OCI-LY1 (cell line): ENCODE data around the gene NDUFAF3.
A peak's percentile ranks its signal among the peaks of the same experiment; 100 is the strongest.
"Not testable (repeated sequence)": the region's sequence is repeated elsewhere in the genome, so short reads cannot be mapped to it uniquely, and the experiment has no call there.

Experiments
- H2AFZ ChIP-seq: fragments of 200-600 bp; sonication (generic), shearing (Covaris generic); 2 replicates; pipeline ENCODE4 v1.6.0; 2014; ENCODE audit warnings: antibody characterized with exemption, mild to moderate bottlenecking, low read length
- H3F3A ChIP-seq: fragments of 200-600 bp; sonication (generic), shearing (Covaris generic); 2 replicates; pipeline ENCODE4 v1.6.0; 2014; ENCODE audit warnings: mild to moderate bottlenecking, antibody characterized with exemption, low read length, moderate library complexity; ENCODE audit not compliant: insufficient read depth
- H3K27ac ChIP-seq: fragments of 200-600 bp; sonication (generic); 2 replicates; pipeline ENCODE4 v1.5.1; 2014; ENCODE audit warnings: low read length, mixed run types, mild to moderate bottlenecking, low read depth; ENCODE audit not compliant: poor library complexity, severe bottlenecking
- H3K27me3 ChIP-seq: fragments of 200-600 bp; sonication (generic); 2 replicates; pipeline ENCODE4 v1.6.0; 2014; ENCODE audit warnings: antibody characterized with exemption, mild to moderate bottlenecking, low read length, moderate library complexity; ENCODE audit not compliant: insufficient read depth
- H3K36me3 ChIP-seq: fragments of 200-600 bp; sonication (generic); 2 replicates; pipeline ENCODE4 v1.6.1; 2014; ENCODE audit warnings: mild to moderate bottlenecking, antibody characterized with exemption, low read length, moderate library complexity, mixed read lengths; ENCODE audit not compliant: insufficient read depth
- H3K4me1 ChIP-seq: fragments of 200-600 bp; sonication (generic); 2 replicates; pipeline ENCODE4 v1.5.1; 2014; ENCODE audit warnings: mild to moderate bottlenecking, low read length, moderate library complexity; ENCODE audit not compliant: insufficient read depth, severe bottlenecking
- H3K4me2 ChIP-seq: fragments of 200-600 bp; sonication (generic), shearing (Covaris generic); 2 replicates; pipeline ENCODE4 v1.6.1; 2014; ENCODE audit warnings: low read length
- H3K4me3 ChIP-seq: fragments of 200-600 bp; sonication (generic); 2 replicates; pipeline ENCODE4 v1.5.1; 2014; ENCODE audit warnings: low read length, low read depth, mild to moderate bottlenecking, mixed read lengths; ENCODE audit not compliant: poor library complexity, severe bottlenecking
- H3K79me2 ChIP-seq: fragments of 200-600 bp; shearing (Covaris generic); 2 replicates; pipeline ENCODE4 v1.6.1; 2016; ENCODE audit warnings: mixed run types, low read length, mixed read lengths; ENCODE audit not compliant: insufficient read depth
- H3K9ac ChIP-seq: fragments of 200-600 bp; sonication (generic), shearing (Covaris generic); 2 replicates; pipeline ENCODE4 v1.6.1; 2014; ENCODE audit warnings: mild to moderate bottlenecking, low read length, mixed read lengths
- H3K9me2 ChIP-seq: fragments of 200-600 bp; sonication (generic), shearing (Covaris generic); 2 replicates; pipeline ENCODE4 v1.6.1; 2014; ENCODE audit warnings: low read depth, mild to moderate bottlenecking, low read length, mixed read lengths
- H3K9me3 ChIP-seq: fragments of 200-600 bp; shearing (Covaris generic); 2 replicates; pipeline ENCODE4 v1.6.1; 2014; ENCODE audit warnings: low read length, mixed read lengths
- H4K20me1 ChIP-seq: fragments of 200-600 bp; sonication (generic), shearing (Covaris generic); 2 replicates; pipeline ENCODE4 v1.6.0; 2016; ENCODE audit warnings: mild to moderate bottlenecking, low read length; ENCODE audit not compliant: insufficient read depth
- CTCF ChIP-seq: fragments of 200-600 bp; sonication (generic), shearing (Covaris generic); IDR thresholded peaks from 2 replicates; pipeline ENCODE4 v1.5.1; 2017; ENCODE audit warnings: mild to moderate bottlenecking, antibody characterized with exemption, low read length, moderate library complexity, mixed read lengths
- EZH2 ChIP-seq: fragments of 200-600 bp; sonication (generic), shearing (Covaris generic); IDR thresholded peaks from 2 replicates; pipeline ENCODE4 v1.8.0; 2017; ENCODE audit warnings: borderline replicate concordance, mixed run types, mild to moderate bottlenecking, antibody characterized with exemption, low read length, moderate library complexity, mixed read lengths

Gene NDUFAF3

GRCh38 chr3:49007771-49008528 is 14.0 kb upstream of the NDUFAF3 start:
- Histone ChIP-seq H3K4me3 (peak overlapping the region; percentile 75), H3K9me2 (no peaks in the 10 kb centered on the region), H3K27me3 (no peaks in the 10 kb centered on the region), H3K4me1 (peaks cover 17% of the 10 kb centered on the region), H3K9ac (peak overlapping the region; percentile 91), H4K20me1 (no peaks in the 10 kb centered on the region), H2AFZ (no peak overlapping the region), H3F3A (no peaks in the 10 kb centered on the region), H3K79me2 (no peaks in the 10 kb centered on the region), H3K9me3 (no peaks in the 10 kb centered on the region), H3K36me3 (peaks cover 15% of the 10 kb centered on the region; the same call in 1 of the 2 replicates), H3K27ac (peak overlapping the region; percentile 75), H3K4me2 (peak overlapping the region; percentile 77)
- no peak for TF ChIP-seq CTCF
- no peak for TF ChIP-seq EZH2

- not testable (repeated sequence) for H3K79me2 ChIP-seq, H4K20me1 ChIP-seq, H2AFZ ChIP-seq, H3K9me3 ChIP-seq, H3K9me2 ChIP-seq, H3F3A ChIP-seq, H3K27ac ChIP-seq, H3K27me3 ChIP-seq
- Histone ChIP-seq H3K4me3 (peak overlapping the region; percentile 75), H3K36me3 (peaks cover 21% of the 10 kb centered on the region; the same call in 1 of the 2 replicates), H3K4me2 (peak overlapping the region; percentile 77), H3K9ac (peak overlapping the region; percentile 69; the same call in 1 of the 2 replicates), H3K4me1 (peaks cover 17% of the 10 kb centered on the region)
These were observed 13.3 kb upstream of the NDUFAF3 start for GRCh38 chr3:49008627-49009026.

- Histone ChIP-seq H4K20me1 (no peaks in the 10 kb centered on the region), H3K4me3 (no peak overlapping the region), H3K36me3 (peaks cover 26% of the 10 kb centered on the region), H3K27ac (no peak overlapping the region), H3K9ac (no peak overlapping the region), H2AFZ (no peak overlapping the region), H3F3A (no peaks in the 10 kb centered on the region), H3K9me3 (no peaks in the 10 kb centered on the region), H3K79me2 (no peaks in the 10 kb centered on the region), H3K4me2 (no peak overlapping the region), H3K9me2 (no peaks in the 10 kb centered on the region), H3K4me1 (peaks cover 17% of the 10 kb centered on the region), H3K27me3 (no peaks in the 10 kb centered on the region)
- no peak for TF ChIP-seq CTCF
These were observed 12.5 kb upstream of the NDUFAF3 start for GRCh38 chr3:49009396-49009795.

- H3K4me2 ChIP-seq: no peak overlapping the region
- peaks cover 15% of the 10 kb centered on the region for H3K4me1 ChIP-seq
- H3K4me3 ChIP-seq: no peak overlapping the region
- no peak overlapping the region for H3K27ac ChIP-seq
- no peaks in the 10 kb centered on the region for H3K27me3 ChIP-seq
- H3F3A ChIP-seq: 0 out of 2 replicates have a peak, but pooled peaks cover 7% of the 10 kb centered on the region
- H3K79me2 ChIP-seq: no peaks in the 10 kb centered on the region
- no peaks in the 10 kb centered on the region for H3K9me2 ChIP-seq
- H3K36me3 ChIP-seq: peaks cover 47% of the 10 kb centered on the region
- H3K9me3 ChIP-seq: no peaks in the 10 kb centered on the region
- H3K9ac ChIP-seq: no peak overlapping the region
- no peak overlapping the region for H2AFZ ChIP-seq
- no peaks in the 10 kb centered on the region for H4K20me1 ChIP-seq
- no peak for TF ChIP-seq CTCF
These were observed 9.4 kb upstream of the NDUFAF3 start for GRCh38 chr3:49012441-49013017.
